GM21528 (cell line): ENCODE measurements around the gene FDX1.

Source experiments
- ATAC-seq: cut with Tn5 transposase; IDR thresholded peaks from one replicate; pipeline ENCODE4 v1.9.1; 2021; ENCODE audit warnings: mild to moderate bottlenecking, moderate library complexity; ENCODE audit not compliant: unreplicated experiment, low FRiP score

The FDX1 gene

GRCh38 chr11:110497231-110497978 lies 67.7 kb downstream of the FDX1 start:
- ATAC-seq: no peak

GRCh38 chr11:110501428-110501827 lies 71.7 kb downstream of the FDX1 start:
- ATAC-seq: no peak

- no peak for ATAC-seq
These were observed 76.0 kb downstream of the FDX1 start for GRCh38 chr11:110505528-110506284.

GRCh38 chr11:110507328-110507727 lies 77.6 kb downstream of the FDX1 start:
- ATAC-seq: no peak

DNA sequence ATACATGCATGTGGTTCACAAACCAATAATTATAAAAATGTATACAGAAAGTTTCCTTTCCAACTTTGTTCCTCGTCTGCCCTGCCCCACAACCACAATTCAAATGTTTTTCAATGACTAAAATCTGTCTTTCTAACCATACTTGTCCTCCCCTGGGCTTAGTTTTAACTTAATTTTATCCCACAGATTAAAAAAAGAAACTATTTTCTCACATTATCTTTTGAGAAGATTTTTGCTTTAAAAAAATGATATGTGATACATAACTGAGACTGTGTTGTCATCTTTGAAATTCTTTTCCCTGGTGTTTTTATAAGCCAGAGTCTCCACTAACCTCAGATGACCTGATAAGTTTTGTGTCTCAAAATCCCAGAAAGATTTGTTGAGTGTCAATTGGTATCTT lies 79.0 kb downstream of the FDX1 start:
- ATAC-seq: no peak

GRCh38 chr11:110509472-110509871 lies 79.7 kb downstream of the FDX1 start:
- ATAC-seq: no peak

- no peak for ATAC-seq
These were observed 82.3 kb downstream of the FDX1 start for GRCh38 chr11:110512026-110512425.

- ATAC-seq: no peak
These were observed 83.6 kb downstream of the FDX1 start for GRCh38 chr11:110513259-110513801.

GRCh38 chr11:110513846-110514437 lies 84.2 kb downstream of the FDX1 start:
- no peak for ATAC-seq
